ENCODE results near the gene THSD7B. TPM values are rescaled to one million over a fixed set of nuclear protein-coding genes. Genes with fewer than 3 reads are reported as not detected.

Gene THSD7B
- total and polyA plus RNA-seq, 2 experiments from 2014 or later, result 0.86 to 3.8 TPM

DNA sequence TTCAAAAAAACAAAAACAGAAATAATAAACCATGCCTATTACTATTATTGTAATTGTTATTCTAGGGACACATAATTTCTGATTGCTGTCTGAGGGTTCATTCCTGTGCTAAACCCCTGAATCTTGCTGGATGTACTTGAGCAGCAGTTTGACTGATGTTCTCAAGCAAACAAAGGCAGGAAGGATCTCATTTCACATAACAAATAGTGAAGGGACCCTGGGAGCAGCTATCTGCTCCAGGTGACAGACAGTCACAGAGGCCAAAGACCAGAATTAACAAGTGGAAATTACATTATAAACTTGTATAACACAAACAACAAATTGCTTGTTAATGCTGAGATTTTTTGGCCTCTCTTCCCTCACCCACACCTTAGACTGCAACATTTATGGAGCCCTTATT lies 284.2 kb downstream of the THSD7B start (continued):
- TF ChIP-seq, protein P1, sequence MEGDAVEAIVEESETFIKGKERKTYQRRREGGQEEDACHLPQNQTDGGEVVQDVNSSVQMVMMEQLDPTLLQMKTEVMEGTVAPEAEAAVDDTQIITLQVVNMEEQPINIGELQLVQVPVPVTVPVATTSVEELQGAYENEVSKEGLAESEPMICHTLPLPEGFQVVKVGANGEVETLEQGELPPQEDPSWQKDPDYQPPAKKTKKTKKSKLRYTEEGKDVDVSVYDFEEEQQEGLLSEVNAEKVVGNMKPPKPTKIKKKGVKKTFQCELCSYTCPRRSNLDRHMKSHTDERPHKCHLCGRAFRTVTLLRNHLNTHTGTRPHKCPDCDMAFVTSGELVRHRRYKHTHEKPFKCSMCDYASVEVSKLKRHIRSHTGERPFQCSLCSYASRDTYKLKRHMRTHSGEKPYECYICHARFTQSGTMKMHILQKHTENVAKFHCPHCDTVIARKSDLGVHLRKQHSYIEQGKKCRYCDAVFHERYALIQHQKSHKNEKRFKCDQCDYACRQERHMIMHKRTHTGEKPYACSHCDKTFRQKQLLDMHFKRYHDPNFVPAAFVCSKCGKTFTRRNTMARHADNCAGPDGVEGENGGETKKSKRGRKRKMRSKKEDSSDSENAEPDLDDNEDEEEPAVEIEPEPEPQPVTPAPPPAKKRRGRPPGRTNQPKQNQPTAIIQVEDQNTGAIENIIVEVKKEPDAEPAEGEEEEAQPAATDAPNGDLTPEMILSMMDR (conservative IDR thresholded peaks at IDR 0.05; ENCODE audit: low read depth in 2 of 2), result no peak

DNA sequence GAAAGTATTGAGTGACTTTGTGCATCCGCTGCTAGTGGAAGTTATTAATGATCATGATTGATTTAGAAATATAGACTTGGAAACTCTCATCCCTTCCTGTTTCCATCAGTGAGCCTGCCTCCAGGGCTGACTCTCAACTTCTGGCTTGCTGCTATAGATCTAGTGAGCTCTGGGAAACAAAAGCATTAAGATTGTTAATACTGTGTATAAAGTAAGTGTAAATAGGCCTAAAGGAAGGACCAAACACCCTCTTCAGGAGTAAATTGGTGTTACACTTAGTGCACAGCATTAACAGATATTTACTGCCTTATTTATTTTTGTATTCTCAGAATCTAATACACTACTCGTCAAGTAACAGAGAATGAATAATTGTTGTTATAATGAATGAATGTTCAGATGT lies 285.6 kb downstream of the THSD7B start:
- no peaks in the 10 kb centered on the region for H3K9me2 ChIP-seq (ENCODE audit: insufficient read depth)
- DNase-seq (ENCODE audit: low spot score), result peak; percentile 47
- ATAC-seq, result peak; percentile 65
- H3K27ac Mint-ChIP-seq, result no peak overlapping the region
- no peaks in the 10 kb centered on the region for H3K36me3 ChIP-seq (ENCODE audit: insufficient read depth)
- H3K27me3 Mint-ChIP-seq (ENCODE audit: insufficient read depth, low read depth, poor library complexity), result no peaks in the 10 kb centered on the region
- H3K27ac ChIP-seq (ENCODE audit: low read depth), result no peak overlapping the region
- H3K4me1 Mint-ChIP-seq, result no peaks in the 10 kb centered on the region
- no peaks in the 10 kb centered on the region for H3K9me3 Mint-ChIP-seq
- no peak overlapping the region for H3K4me3 Mint-ChIP-seq
- H3K27me3 ChIP-seq (ENCODE audit: insufficient read depth), result no peaks in the 10 kb centered on the region
- H3K4me2 ChIP-seq, result no peak overlapping the region
- H3K79me2 ChIP-seq (replicated peaks; ENCODE audit: insufficient read depth), result no peaks in the 10 kb centered on the region
- H3F3A ChIP-seq (replicated peaks; ENCODE audit: low read depth), result no peaks in the 10 kb centered on the region
- TF ChIP-seq, protein P1 (conservative IDR thresholded peaks at IDR 0.05; ENCODE audit: low read depth in 2 of 2), result peak in 1 of 2 experiments; percentile 51; a peak in 3 of 4 replicates
- TF ChIP-seq, protein P2, sequence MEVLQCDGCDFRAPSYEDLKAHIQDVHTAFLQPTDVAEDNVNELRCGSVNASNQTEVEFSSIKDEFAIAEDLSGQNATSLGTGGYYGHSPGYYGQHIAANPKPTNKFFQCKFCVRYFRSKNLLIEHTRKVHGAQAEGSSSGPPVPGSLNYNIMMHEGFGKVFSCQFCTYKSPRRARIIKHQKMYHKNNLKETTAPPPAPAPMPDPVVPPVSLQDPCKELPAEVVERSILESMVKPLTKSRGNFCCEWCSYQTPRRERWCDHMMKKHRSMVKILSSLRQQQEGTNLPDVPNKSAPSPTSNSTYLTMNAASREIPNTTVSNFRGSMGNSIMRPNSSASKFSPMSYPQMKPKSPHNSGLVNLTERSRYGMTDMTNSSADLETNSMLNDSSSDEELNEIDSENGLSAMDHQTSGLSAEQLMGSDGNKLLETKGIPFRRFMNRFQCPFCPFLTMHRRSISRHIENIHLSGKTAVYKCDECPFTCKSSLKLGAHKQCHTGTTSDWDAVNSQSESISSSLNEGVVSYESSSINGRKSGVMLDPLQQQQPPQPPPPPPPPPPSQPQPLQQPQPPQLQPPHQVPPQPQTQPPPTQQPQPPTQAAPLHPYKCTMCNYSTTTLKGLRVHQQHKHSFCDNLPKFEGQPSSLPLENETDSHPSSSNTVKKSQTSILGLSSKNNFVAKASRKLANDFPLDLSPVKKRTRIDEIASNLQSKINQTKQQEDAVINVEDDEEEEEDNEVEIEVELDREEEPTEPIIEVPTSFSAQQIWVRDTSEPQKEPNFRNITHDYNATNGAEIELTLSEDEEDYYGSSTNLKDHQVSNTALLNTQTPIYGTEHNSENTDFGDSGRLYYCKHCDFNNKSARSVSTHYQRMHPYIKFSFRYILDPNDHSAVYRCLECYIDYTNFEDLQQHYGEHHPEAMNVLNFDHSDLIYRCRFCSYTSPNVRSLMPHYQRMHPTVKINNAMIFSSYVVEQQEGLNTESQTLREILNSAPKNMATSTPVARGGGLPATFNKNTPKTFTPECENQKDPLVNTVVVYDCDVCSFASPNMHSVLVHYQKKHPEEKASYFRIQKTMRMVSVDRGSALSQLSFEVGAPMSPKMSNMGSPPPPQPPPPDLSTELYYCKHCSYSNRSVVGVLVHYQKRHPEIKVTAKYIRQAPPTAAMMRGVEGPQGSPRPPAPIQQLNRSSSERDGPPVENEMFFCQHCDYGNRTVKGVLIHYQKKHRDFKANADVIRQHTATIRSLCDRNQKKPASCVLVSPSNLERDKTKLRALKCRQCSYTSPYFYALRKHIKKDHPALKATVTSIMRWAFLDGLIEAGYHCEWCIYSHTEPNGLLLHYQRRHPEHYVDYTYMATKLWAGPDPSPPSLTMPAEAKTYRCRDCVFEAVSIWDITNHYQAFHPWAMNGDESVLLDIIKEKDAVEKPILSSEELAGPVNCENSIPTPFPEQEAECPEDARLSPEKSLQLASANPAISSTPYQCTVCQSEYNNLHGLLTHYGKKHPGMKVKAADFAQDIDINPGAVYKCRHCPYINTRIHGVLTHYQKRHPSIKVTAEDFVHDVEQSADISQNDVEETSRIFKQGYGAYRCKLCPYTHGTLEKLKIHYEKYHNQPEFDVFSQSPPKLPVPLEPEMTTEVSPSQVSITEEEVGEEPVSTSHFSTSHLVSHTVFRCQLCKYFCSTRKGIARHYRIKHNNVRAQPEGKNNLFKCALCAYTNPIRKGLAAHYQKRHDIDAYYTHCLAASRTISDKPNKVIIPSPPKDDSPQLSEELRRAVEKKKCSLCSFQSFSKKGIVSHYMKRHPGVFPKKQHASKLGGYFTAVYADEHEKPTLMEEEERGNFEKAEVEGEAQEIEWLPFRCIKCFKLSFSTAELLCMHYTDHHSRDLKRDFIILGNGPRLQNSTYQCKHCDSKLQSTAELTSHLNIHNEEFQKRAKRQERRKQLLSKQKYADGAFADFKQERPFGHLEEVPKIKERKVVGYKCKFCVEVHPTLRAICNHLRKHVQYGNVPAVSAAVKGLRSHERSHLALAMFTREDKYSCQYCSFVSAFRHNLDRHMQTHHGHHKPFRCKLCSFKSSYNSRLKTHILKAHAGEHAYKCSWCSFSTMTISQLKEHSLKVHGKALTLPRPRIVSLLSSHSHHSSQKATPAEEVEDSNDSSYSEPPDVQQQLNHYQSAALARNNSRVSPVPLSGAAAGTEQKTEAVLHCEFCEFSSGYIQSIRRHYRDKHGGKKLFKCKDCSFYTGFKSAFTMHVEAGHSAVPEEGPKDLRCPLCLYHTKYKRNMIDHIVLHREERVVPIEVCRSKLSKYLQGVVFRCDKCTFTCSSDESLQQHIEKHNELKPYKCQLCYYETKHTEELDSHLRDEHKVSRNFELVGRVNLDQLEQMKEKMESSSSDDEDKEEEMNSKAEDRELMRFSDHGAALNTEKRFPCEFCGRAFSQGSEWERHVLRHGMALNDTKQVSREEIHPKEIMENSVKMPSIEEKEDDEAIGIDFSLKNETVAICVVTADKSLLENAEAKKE (CRISPR knock-in tag; IDR thresholded peaks at IDR 0.05), result no peak
- no peak overlapping the region for H3K4me3 ChIP-seq
- no peaks in the 10 kb centered on the region for H4K20me1 ChIP-seq (replicated peaks; ENCODE audit: insufficient read depth)
- no peaks in the 10 kb centered on the region for H3K4me1 ChIP-seq (ENCODE audit: insufficient read depth)
- no peaks in the 10 kb centered on the region for H3K36me3 Mint-ChIP-seq (ENCODE audit: low read depth)
- no peak overlapping the region for H2AFZ ChIP-seq
